Heart left ventricle (tissue), 13 donors: ENCODE data around the gene PPIE.

Source experiments
- CTCF ChIP-seq, 12 donors: fragments of 200-600 bp; sonication (generic) in 4 of 12; IDR thresholded peaks; one replicate each; pipeline versions ENCODE4 v1.5.0 to v1.8.0; 2018 to 2022; ENCODE audit warnings: antibody characterized with exemption in 12 of 12, mild to moderate bottlenecking in 5 of 12
- POLR2A ChIP-seq, 2 donors: fragments of 450-650 bp; IDR thresholded peaks; one replicate each; pipeline ENCODE4 v1.6.1; 2017; ENCODE audit warnings: antibody characterized with exemption in 2 of 2, mild to moderate bottlenecking in 2 of 2, moderate library complexity in 2 of 2
- donor health status: ischemic (EF 13 %, LVEDD 7.1; RV severe dilation, severe dysfunction).
- donor health status: DM: no; HTN: yes; CAD: no.
- donor health status: DM: no; HTN: no; CAD: no.
- donor health status: ischemic (EF 25% LVEDD 6.9; RV normal size, moderate dysfunction).
- donor health status: ischemic (EF 25% LVEDD 5.7; RV mildly dilated, moderate dysfunction).
- donor health status: ischemic (EF 35%, LVEDD 5.7; RV mildly dilated, moderate dysfunction).
- donor health status: nonischemic (EF 11% LVEDD 7.7; RV severe dilation, severe dysfunction).
- donor health status: DM: yes; HTN: yes; CAD: no.
- donor health status: PGD.
- donor health status: ischemic (EF 29% LVEDD 5.4; RV normal size, mild dysfunction).
- donor health status: nonischemic (EF 23%, LVEDD 6.1; RV moderate dilation, normal function).

GRCh38 chr1:39754906-39755504 is 16.3 kb downstream of the PPIE start:
- TF ChIP-seq CTCF (IDR thresholded peaks at IDR 0.05) (no peak), POLR2A (IDR thresholded peaks at IDR 0.05) (no peak)
